PC-9 (cell line): ENCODE data around the gene IL3RA. TPM values are rescaled to one million over a fixed set of nuclear protein-coding genes. Genes with fewer than 3 reads are reported as not detected.

Source experiments
- Bru-seq: library from RNA; stranded (reverse); fragments of 400-500 nt; gene quantifications from one replicate; lab custom pipeline; 2021; lab: Mats Ljungman, UMichigan
- BruChase-seq, 2 experiments: library from RNA; stranded (reverse); fragments of 400-500 nt; gene quantifications; one replicate each; lab custom pipeline; 2021; lab: Mats Ljungman, UMichigan
- BruUV-seq: library from RNA; stranded (reverse); fragments of 400-500 nt; replicated peaks from 2 replicates; lab custom pipeline; 2021; lab: Mats Ljungman, UMichigan
- CTCF ChIA-PET: fragments of 300-600 bp; sonication (Branson Sonifier 250); formaldehyde crosslinking; loops from one replicate; lab custom pipeline; 2022; ENCODE audit warnings: antibody characterized with exemption; lab: Charles Lee
- POLR2A ChIA-PET: fragments of 300-600 bp; sonication (Branson Sonifier 250); formaldehyde crosslinking; loops from one replicate; lab custom pipeline; 2022; ENCODE audit warnings: antibody characterized with exemption; ENCODE audit not compliant: unreplicated experiment; lab: Charles Lee
- DNase-seq, 2 experiments: peaks; one replicate each; pipeline versions ENCODE4 v3.0.0 to v3.0.0-alpha.2; 2015 to 2022; ENCODE audit warnings: mixed read lengths in 1 of 2
- H2AFZ ChIP-seq: fragments of 200-600 bp; sonication (generic); 2 replicates; pipeline ENCODE4 v1.8.1; 2017; ENCODE audit warnings: antibody characterized with exemption
- H3F3A ChIP-seq: fragments of 200-600 bp; sonication (generic); 2 replicates; pipeline ENCODE4 v1.8.1; 2017; ENCODE audit warnings: antibody characterized with exemption, mild to moderate bottlenecking, low read depth; ENCODE audit not compliant: insufficient read depth
- H3K27ac ChIP-seq: fragments of 200-600 bp; sonication (generic); 2 replicates; pipeline ENCODE4 v1.6.1; 2016; ENCODE audit warnings: mixed run types
- H3K27me3 ChIP-seq: fragments of 200-600 bp; sonication (generic); 2 replicates; pipeline ENCODE4 v1.6.1; 2016; ENCODE audit warnings: low read depth, mixed run types; ENCODE audit not compliant: insufficient read depth
- H3K36me3 ChIP-seq: fragments of 200-600 bp; sonication (generic); 2 replicates; pipeline ENCODE4 v1.6.1; 2016; ENCODE audit warnings: low read depth, mixed run types
- H3K4me1 ChIP-seq: fragments of 200-600 bp; sonication (generic); replicated peaks from 2 replicates; pipeline ENCODE4 v1.6.1; 2016; ENCODE audit warnings: mixed run types; ENCODE audit not compliant: insufficient read depth
- H3K4me2 ChIP-seq: fragments of 200-600 bp; sonication (generic); 2 replicates; pipeline ENCODE4 v1.6.1; 2017; ENCODE audit warnings: mixed run types
- H3K4me3 ChIP-seq: fragments of 200-600 bp; sonication (generic); 2 replicates; pipeline ENCODE4 v1.6.1; 2016; ENCODE audit warnings: mixed run types
- H3K79me2 ChIP-seq: fragments of 200-600 bp; sonication (generic); 2 replicates; pipeline ENCODE4 v1.6.1; 2017; ENCODE audit warnings: low read depth, mixed run types
- H3K9me2 ChIP-seq: fragments of 200-600 bp; sonication (generic); 2 replicates; pipeline ENCODE4 v1.8.1; 2017; ENCODE audit warnings: mild to moderate bottlenecking; ENCODE audit not compliant: insufficient read depth
- H3K9me3 ChIP-seq: fragments of 200-600 bp; sonication (generic); 2 replicates; pipeline ENCODE4 v1.8.1; 2016; ENCODE audit warnings: low read depth; ENCODE audit not compliant: insufficient read depth
- H4K20me1 ChIP-seq: fragments of 200-600 bp; sonication (generic); 2 replicates; pipeline ENCODE4 v1.8.1; 2017; ENCODE audit not compliant: insufficient read depth
- EZH2 ChIP-seq: fragments of 200-600 bp; sonication (generic); IDR thresholded peaks from 2 replicates; pipeline ENCODE4 v1.8.0; 2017; ENCODE audit warnings: antibody characterized with exemption, low read depth
- intact Hi-C: fragments of 100-400 bp; cut with micrococcal nuclease; formaldehyde crosslinking; loops from one replicate; pipeline ENCODE4 v1.10.0; 2022; ENCODE audit not compliant: unreplicated experiment
- long read RNA-seq: library from polyadenylated mRNA; stranded (forward); transcript quantifications from one replicate; pipeline ENCODE4 v2.0.0, GENCODE V29; 2022
- total RNA-seq: library from RNA; stranded (reverse); gene quantifications from 2 replicates; pipeline ENCODE4 v1.2.3, GENCODE V29; 2021
- TF ChIP-seq, protein P1 (sequence below): fragments of 200-600 bp; sonication (generic); conservative IDR thresholded peaks from 2 replicates; pipeline ENCODE4 v1.6.1; 2017; ENCODE audit warnings: mixed run types, antibody characterized with exemption, mild to moderate bottlenecking, moderate library complexity

Gene IL3RA
- total RNA-seq = not detected in 2 replicates
- Bru-seq, nascent RNA = percentile 2 among the genes with signal in this experiment
- percentile 6 among the genes with signal in this experiment for BruChase-seq, experiment 1, labeled RNA remaining after a 2-hour chase
- BruChase-seq, experiment 2, labeled RNA remaining after a 6-hour chase = percentile 4 among the genes with signal in this experiment
- long read RNA-seq, partial matches to known transcripts = 0 of 1 reads
- long read RNA-seq, other reads (novel, unspliced or antisense) = 1 of 1 reads

DNA sequence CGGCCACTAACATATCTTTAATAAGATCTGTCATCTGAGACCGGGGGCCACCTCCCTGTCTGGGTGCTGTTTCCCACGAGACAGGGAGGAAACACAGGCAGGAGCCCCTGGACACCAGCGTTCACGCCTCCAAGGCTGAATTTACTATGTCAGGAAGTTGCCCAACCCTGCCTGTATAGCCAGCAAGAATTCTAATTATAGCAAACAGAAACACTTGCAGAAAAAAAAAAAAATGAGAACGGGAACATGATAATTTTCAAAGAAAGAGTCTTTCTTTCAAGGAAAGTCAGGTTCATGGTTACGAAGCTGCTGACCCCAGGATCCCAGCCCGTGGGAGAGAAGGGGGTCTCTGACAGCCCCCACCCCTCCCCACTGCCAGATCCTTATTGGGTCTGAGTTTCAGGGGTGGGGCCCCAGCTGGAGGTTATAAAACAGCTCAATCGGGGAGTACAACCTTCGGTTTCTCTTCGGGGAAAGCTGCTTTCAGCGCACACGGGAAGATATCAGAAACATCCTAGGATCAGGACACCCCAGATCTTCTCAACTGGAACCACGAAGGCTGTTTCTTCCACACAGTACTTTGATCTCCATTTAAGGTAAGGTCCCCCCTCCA lies at the start of gene IL3RA:
IL3RA (plus strand) TSS at position 455 of the 613 bp plus-strand sequence. CDS start 4,981 bp downstream, outside the sequence.
- Histone ChIP-seq H3K4me1 (peaks cover 13% of the 10 kb centered on the region; the same call in 1 of the 2 replicates), H3K9me2 (no peaks in the 10 kb centered on the region), H4K20me1 (no peaks in the 10 kb centered on the region), H3K79me2 (no peaks in the 10 kb centered on the region), H3K36me3 (no peaks in the 10 kb centered on the region), H3K9me3 (no peaks in the 10 kb centered on the region), H3K4me2 (peak within 1 kb of the TSS; percentile 69), H3K27ac (no peak within 1 kb of the TSS), H3K27me3 (no peaks in the 10 kb centered on the region), H3K4me3 (peak within 1 kb of the TSS; percentile 47; the same call in 1 of the 2 replicates), H2AFZ (no peak within 1 kb of the TSS; the same call in 1 of the 2 replicates), H3F3A (peaks cover 18% of the 10 kb centered on the region)
- POLR2A ChIA-PET = no interaction called here
- CTCF ChIA-PET = no interaction called here
- intact Hi-C loops = no loop called here
- peak; percentile 38 to 74 for DNase-seq
- TF ChIP-seq, protein P1, sequence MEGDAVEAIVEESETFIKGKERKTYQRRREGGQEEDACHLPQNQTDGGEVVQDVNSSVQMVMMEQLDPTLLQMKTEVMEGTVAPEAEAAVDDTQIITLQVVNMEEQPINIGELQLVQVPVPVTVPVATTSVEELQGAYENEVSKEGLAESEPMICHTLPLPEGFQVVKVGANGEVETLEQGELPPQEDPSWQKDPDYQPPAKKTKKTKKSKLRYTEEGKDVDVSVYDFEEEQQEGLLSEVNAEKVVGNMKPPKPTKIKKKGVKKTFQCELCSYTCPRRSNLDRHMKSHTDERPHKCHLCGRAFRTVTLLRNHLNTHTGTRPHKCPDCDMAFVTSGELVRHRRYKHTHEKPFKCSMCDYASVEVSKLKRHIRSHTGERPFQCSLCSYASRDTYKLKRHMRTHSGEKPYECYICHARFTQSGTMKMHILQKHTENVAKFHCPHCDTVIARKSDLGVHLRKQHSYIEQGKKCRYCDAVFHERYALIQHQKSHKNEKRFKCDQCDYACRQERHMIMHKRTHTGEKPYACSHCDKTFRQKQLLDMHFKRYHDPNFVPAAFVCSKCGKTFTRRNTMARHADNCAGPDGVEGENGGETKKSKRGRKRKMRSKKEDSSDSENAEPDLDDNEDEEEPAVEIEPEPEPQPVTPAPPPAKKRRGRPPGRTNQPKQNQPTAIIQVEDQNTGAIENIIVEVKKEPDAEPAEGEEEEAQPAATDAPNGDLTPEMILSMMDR = no peak
- TF ChIP-seq EZH2 = no peak
- no TSS peak for BruUV-seq

DNA sequence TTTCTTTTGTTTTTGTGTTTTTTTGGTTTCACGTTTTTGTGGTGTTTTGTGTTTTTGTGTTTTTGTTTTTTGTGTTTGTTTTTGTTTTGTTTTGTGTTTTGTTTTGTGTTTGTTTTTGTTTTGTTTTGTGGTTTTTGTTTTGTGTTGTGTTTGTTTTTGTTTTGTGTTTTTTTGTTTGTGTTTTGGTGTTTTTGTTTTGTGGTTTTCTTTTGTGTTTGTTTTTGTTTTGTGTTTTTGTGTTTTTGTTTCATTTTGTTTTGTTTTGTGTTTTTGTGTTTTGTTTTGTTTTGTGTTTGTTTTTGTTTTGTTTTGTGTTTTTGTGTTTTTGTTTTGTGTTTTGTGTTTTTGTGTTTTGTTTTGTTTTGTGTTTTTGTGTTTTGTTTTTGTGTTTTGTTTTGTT lies 47.0 kb upstream of the IL3RA start:
- POLR2A ChIA-PET = no interaction called here
- intact Hi-C loops = no loop called here
- no peak overlapping the region for H2AFZ ChIP-seq

DNA sequence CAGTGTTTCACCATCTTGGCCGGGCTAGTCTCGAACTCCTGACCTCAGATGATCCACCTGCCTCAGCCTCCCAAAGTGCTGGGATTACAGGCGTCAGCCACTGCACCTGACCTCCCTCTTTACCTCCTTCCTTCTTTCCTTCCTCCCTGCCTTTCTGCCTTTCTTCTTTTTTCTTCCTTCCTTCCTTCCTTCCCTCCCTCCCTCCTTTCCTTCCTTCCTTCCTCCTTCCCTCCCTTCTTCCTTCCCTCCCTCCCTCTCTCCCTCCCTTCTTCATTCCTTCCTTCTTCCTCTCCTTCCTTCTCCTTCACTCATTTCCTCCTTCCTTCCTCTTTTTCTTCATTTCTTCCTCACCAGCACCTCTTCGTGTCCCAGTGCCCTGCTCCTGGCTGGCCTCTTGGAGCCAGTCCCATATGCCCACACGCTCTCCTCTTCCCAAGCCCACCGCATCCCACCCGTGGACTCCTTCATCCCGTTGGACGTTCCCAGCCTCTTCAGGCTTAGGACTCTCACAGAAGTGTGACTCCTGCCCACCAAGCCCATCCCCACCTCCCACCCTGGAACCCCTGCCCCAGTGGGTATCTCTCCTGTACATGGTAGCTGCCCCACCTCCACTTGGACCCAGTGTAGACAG lies 45.4 kb upstream of the IL3RA start:
- Histone ChIP-seq H3K27ac (no peak overlapping the region), H3F3A (0 out of 2 replicates have a peak, but pooled peaks cover 6% of the 10 kb centered on the region), H3K27me3 (no peaks in the 10 kb centered on the region), H3K9me3 (no peaks in the 10 kb centered on the region), H3K9me2 (no peaks in the 10 kb centered on the region), H3K4me1 (no peaks in the 10 kb centered on the region), H3K79me2 (no peaks in the 10 kb centered on the region), H3K36me3 (no peaks in the 10 kb centered on the region), H2AFZ (no peak overlapping the region), H4K20me1 (no peaks in the 10 kb centered on the region), H3K4me3 (no peak overlapping the region), H3K4me2 (no peak overlapping the region)
- no peak for DNase-seq
- ChIA-PET POLR2A (no interaction called here), CTCF (no interaction called here)
- BruUV-seq = no TSS peak
- intact Hi-C loops = no loop called here
- no peak for TF ChIP-seq EZH2
- TF ChIP-seq, protein P1 = no peak

More for the DNA sequence above, 47.0 kb upstream of the IL3RA start:
- Histone ChIP-seq H3K27ac (no peak overlapping the region), H3K4me1 (no peaks in the 10 kb centered on the region), H4K20me1 (no peaks in the 10 kb centered on the region), H3K27me3 (no peaks in the 10 kb centered on the region), H3K4me3 (no peak overlapping the region), H3K9me2 (no peaks in the 10 kb centered on the region), H3F3A (0 out of 2 replicates have a peak, but pooled peaks cover 6% of the 10 kb centered on the region), H3K9me3 (no peaks in the 10 kb centered on the region), H3K79me2 (no peaks in the 10 kb centered on the region), H3K4me2 (no peak overlapping the region), H3K36me3 (no peaks in the 10 kb centered on the region)
- DNase-seq = no peak
- BruUV-seq = no TSS peak
- CTCF ChIA-PET = no interaction called here
- TF ChIP-seq, protein P1 = no peak
- TF ChIP-seq EZH2 = no peak
